ENCODE data around the gene ESD.

Gene ESD

DNA sequence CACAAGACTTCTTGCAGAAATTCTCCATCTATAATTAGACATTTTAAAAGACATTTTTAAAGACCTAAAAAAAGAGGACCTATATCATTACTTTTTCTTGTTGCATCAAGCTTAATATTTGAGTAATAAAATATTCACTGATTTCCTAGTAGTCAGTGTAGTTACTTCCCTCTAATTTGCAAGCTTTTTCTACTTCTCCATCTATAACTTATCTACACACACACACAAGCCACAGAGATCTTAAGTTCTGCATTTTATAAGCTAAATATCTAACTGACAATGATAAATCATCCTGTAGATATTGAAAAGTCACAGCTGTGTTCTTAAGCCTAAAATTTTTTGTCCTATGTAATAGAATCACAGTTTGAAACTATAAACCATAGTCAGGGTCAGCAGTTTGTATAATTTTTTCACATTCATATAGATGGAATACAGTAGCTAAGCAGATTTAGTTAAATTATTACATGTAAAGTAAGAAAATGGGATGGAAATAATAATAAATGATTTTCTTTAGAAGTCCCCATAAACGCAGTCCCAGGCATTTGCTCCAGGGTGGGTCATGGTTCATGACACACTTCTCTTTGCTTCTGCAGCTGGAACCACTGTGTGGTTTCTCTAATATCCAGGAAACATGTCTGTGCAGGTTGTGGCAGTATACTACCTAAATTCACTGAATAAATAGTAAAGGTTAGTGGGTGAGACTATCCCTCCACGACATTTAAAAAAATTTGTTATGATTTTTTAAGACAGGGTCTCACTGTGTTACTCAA is 60.2 kb downstream of the ESD start:
- H3K9ac ChIP-seq (ENCODE audit: low read depth in 1 of 2, low read length in 2 of 2): no peak overlapping the region
- H3K27ac ChIP-seq (ENCODE audit: low read depth, low read length): no peak overlapping the region
- no peak overlapping the region for H3K4me3 ChIP-seq (ENCODE audit: low read depth in 1 of 2, low read length in 2 of 2)
- peaks cover 10 to 60% of the 10 kb centered on the region in 2 donors for H3K36me3 ChIP-seq (ENCODE audit: control insufficient read depth in 1 of 2, insufficient read depth in 2 of 2, low read length in 2 of 2)
- no peaks in the 10 kb centered on the region for H3K9me3 ChIP-seq (ENCODE audit: control insufficient read depth in 1 of 2, low read length in 2 of 2)
- no peaks in the 10 kb centered on the region for H3K4me1 ChIP-seq (ENCODE audit: control insufficient read depth in 1 of 2, insufficient read depth in 2 of 2, low read length in 2 of 2)
- no peaks in the 10 kb centered on the region for H3K27me3 ChIP-seq (ENCODE audit: control insufficient read depth in 1 of 2, insufficient read depth in 2 of 2, low read length in 2 of 2)

DNA sequence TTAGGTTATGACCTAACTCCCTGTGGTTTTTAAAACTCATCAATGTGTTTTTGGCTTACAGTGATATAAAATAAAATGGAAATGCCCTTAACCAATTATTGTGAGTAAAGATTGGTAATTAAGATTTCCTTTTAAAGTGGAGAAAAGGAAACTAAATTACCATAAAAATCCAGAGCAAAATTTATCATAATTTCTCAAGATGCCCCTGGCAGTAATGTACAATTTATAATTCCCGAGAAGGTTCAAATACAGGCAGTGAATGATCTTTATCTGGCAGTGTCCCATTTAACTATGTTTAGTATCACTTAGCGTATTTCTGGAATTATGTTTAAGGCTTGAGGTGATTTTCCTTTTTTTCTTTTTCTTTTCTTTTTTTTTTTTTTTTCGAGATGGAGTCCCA is 61.5 kb downstream of the ESD start:
- Histone ChIP-seq H3K4me3 (ENCODE audit: low read depth in 1 of 2, low read length in 2 of 2) (no peak overlapping the region), H3K9ac (ENCODE audit: low read depth in 1 of 2, low read length in 2 of 2) (no peak overlapping the region), H3K27ac (ENCODE audit: low read depth, low read length) (no peak overlapping the region), H3K36me3 (ENCODE audit: control insufficient read depth in 1 of 2, insufficient read depth in 2 of 2, low read length in 2 of 2) (peaks cover 6 to 53% of the 10 kb centered on the region in 2 donors), H3K4me1 (ENCODE audit: control insufficient read depth in 1 of 2, insufficient read depth in 2 of 2, low read length in 2 of 2) (no peaks in the 10 kb centered on the region), H3K9me3 (ENCODE audit: control insufficient read depth in 1 of 2, low read length in 2 of 2) (no peaks in the 10 kb centered on the region), H3K27me3 (ENCODE audit: control insufficient read depth in 1 of 2, insufficient read depth in 2 of 2, low read length in 2 of 2) (no peaks in the 10 kb centered on the region)

- Histone ChIP-seq H3K9me3 (ENCODE audit: control insufficient read depth in 1 of 2, low read length in 2 of 2) (no peaks in the 10 kb centered on the region), H3K36me3 (ENCODE audit: control insufficient read depth in 1 of 2, insufficient read depth in 2 of 2, low read length in 2 of 2) (peaks cover 11 to 53% of the 10 kb centered on the region in 2 donors), H3K27ac (ENCODE audit: low read depth, low read length) (no peak overlapping the region), H3K27me3 (ENCODE audit: control insufficient read depth in 1 of 2, insufficient read depth in 2 of 2, low read length in 2 of 2) (no peaks in the 10 kb centered on the region), H3K4me3 (ENCODE audit: low read depth in 1 of 2, low read length in 2 of 2) (no peak overlapping the region), H3K9ac (ENCODE audit: low read depth in 1 of 2, low read length in 2 of 2) (no peak overlapping the region), H3K4me1 (ENCODE audit: control insufficient read depth in 1 of 2, insufficient read depth in 2 of 2, low read length in 2 of 2) (no peaks in the 10 kb centered on the region)
These were observed 65.4 kb downstream of the ESD start for GRCh38 chr13:46731535-46731934.

DNA sequence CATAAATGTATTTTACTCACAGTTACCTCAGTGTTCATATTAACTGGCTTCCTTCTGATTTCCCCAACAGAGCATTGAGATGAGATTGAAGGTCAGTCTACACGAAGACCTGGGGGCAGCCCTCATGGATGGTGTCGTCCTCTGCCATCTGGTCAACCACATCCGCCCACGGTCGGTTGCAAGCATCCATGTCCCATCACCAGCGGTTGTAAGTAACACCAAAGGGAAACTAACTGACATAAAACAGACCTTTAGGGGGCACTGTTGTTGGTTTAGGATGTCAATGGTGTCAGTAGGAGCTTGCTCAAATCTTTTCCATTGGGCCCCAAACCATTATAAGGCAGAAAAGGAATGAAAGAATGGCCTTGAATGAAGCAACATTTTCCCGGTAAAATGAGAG is 68.2 kb downstream of the ESD start:
- Histone ChIP-seq H3K4me3 (ENCODE audit: low read depth in 1 of 2, low read length in 2 of 2) (no peak overlapping the region), H3K36me3 (ENCODE audit: control insufficient read depth in 1 of 2, insufficient read depth in 2 of 2, low read length in 2 of 2) (peaks cover 21 to 67% of the 10 kb centered on the region in 2 donors), H3K27ac (ENCODE audit: low read depth, low read length) (no peak overlapping the region), H3K9me3 (ENCODE audit: control insufficient read depth in 1 of 2, low read length in 2 of 2) (no peaks in the 10 kb centered on the region), H3K4me1 (ENCODE audit: control insufficient read depth in 1 of 2, insufficient read depth in 2 of 2, low read length in 2 of 2) (no peaks in the 10 kb centered on the region), H3K9ac (ENCODE audit: low read depth in 1 of 2, low read length in 2 of 2) (no peak overlapping the region), H3K27me3 (ENCODE audit: control insufficient read depth in 1 of 2, insufficient read depth in 2 of 2, low read length in 2 of 2) (no peaks in the 10 kb centered on the region)

- H3K36me3 ChIP-seq (ENCODE audit: control insufficient read depth in 1 of 2, insufficient read depth in 2 of 2, low read length in 2 of 2): peaks cover 21 to 56% of the 10 kb centered on the region in 2 donors
- H3K27me3 ChIP-seq (ENCODE audit: control insufficient read depth in 1 of 2, insufficient read depth in 2 of 2, low read length in 2 of 2): no peaks in the 10 kb centered on the region
- H3K4me3 ChIP-seq (ENCODE audit: low read depth in 1 of 2, low read length in 2 of 2): no peak overlapping the region
- H3K9ac ChIP-seq (ENCODE audit: low read depth in 1 of 2, low read length in 2 of 2): no peak overlapping the region
- no peaks in the 10 kb centered on the region for H3K9me3 ChIP-seq (ENCODE audit: control insufficient read depth in 1 of 2, low read length in 2 of 2)
- no peak overlapping the region for H3K27ac ChIP-seq (ENCODE audit: low read depth, low read length)
- H3K4me1 ChIP-seq (ENCODE audit: control insufficient read depth in 1 of 2, insufficient read depth in 2 of 2, low read length in 2 of 2): no peaks in the 10 kb centered on the region
These were observed 70.6 kb downstream of the ESD start for GRCh38 chr13:46726347-46726746.

Measured in duodenal mucosa (tissue), 2 donors.